AG09309 (cell line): ENCODE data around the gene CALCOCO1.

ENCODE experiments used
- DNase-seq: peaks from one replicate; pipeline ENCODE4 v3.0.0-alpha.2; 2010; ENCODE audit warnings: low read depth
- H3K4me3 ChIP-seq: 2 replicates; pipeline ENCODE4 v1.5.1; 2011; ENCODE audit warnings: mild to moderate bottlenecking, low read depth, low read length, moderate library complexity; ENCODE audit not compliant: control insufficient read depth
- TF ChIP-seq, protein P1 (sequence below): IDR thresholded peaks from 2 replicates; pipeline ENCODE4 v1.5.1; 2011; ENCODE audit warnings: mild to moderate bottlenecking, low read depth, low read length, inconsistent platforms; ENCODE audit not compliant: insufficient read depth, control insufficient read depth; ENCODE audit errors: missing control alignments

CALCOCO1 gene, protein sequence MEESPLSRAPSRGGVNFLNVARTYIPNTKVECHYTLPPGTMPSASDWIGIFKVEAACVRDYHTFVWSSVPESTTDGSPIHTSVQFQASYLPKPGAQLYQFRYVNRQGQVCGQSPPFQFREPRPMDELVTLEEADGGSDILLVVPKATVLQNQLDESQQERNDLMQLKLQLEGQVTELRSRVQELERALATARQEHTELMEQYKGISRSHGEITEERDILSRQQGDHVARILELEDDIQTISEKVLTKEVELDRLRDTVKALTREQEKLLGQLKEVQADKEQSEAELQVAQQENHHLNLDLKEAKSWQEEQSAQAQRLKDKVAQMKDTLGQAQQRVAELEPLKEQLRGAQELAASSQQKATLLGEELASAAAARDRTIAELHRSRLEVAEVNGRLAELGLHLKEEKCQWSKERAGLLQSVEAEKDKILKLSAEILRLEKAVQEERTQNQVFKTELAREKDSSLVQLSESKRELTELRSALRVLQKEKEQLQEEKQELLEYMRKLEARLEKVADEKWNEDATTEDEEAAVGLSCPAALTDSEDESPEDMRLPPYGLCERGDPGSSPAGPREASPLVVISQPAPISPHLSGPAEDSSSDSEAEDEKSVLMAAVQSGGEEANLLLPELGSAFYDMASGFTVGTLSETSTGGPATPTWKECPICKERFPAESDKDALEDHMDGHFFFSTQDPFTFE

DNA sequence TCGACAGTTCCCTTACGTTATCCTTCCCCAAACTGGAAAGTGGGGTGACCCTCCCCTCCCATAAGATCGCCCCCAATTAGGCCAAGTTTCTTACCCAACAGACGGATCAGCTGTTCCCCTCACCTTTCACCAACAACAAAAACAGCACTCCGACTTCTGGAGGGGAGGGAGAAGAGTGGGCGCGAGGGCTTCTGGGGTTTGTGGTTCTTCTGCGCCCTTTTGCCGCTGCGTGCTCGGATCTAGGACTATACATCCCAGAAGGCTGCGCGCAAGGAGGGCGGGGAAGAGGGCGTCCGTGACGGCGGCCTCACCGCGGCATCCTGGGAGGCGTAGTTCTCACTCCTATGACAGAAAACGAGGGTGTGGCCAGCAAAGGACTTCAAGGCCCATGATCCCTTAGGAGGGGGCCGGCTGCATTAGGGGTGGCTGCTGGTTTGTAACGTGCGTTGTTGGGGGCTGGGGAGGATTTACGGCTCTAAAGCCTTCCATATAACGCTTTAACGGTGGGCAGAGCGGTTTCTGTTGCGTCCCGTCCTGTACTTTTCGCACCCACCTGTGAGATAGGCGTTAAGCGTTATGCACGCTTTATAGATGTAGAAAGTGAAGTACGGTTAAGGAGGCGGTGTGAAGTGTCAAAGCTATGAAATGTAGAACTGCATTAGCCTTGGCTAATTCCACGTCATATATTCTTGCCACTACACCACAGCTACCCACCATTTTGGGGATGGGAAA is at the start of gene CALCOCO1:
Gene CALCOCO1, minus strand, starts transcription at position 143 of the 732 bp plus-strand sequence. CDS start 2,210 bp downstream, outside the sequence.
- TF ChIP-seq, protein P1, sequence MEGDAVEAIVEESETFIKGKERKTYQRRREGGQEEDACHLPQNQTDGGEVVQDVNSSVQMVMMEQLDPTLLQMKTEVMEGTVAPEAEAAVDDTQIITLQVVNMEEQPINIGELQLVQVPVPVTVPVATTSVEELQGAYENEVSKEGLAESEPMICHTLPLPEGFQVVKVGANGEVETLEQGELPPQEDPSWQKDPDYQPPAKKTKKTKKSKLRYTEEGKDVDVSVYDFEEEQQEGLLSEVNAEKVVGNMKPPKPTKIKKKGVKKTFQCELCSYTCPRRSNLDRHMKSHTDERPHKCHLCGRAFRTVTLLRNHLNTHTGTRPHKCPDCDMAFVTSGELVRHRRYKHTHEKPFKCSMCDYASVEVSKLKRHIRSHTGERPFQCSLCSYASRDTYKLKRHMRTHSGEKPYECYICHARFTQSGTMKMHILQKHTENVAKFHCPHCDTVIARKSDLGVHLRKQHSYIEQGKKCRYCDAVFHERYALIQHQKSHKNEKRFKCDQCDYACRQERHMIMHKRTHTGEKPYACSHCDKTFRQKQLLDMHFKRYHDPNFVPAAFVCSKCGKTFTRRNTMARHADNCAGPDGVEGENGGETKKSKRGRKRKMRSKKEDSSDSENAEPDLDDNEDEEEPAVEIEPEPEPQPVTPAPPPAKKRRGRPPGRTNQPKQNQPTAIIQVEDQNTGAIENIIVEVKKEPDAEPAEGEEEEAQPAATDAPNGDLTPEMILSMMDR: no peak
- H3K4me3 ChIP-seq: peak within 1 kb of the TSS; percentile 81
- peak; percentile 83 for DNase-seq

DNA sequence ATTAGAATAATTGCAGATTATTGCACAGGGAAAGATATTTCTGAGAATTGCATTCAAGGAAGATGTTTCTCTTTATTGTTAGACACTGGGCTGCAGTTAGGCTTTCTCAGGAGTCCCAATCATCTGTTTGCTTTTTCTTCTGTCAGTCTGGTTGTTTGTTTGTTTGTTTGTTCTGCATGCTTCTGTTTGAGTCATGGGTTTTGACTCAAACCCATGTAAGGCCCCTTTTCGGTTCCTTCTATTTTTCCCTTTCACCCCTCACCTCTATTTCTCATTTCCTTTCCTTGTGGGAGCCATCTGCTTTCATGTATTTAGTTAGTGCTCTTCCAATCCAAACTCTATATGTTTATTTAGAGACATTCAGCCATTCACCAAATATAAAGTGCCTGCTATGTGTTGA is 49.6 kb upstream of the CALCOCO1 start:
- TF ChIP-seq, protein P1: no peak
- no peak for DNase-seq
- no peak overlapping the region for H3K4me3 ChIP-seq

DNA sequence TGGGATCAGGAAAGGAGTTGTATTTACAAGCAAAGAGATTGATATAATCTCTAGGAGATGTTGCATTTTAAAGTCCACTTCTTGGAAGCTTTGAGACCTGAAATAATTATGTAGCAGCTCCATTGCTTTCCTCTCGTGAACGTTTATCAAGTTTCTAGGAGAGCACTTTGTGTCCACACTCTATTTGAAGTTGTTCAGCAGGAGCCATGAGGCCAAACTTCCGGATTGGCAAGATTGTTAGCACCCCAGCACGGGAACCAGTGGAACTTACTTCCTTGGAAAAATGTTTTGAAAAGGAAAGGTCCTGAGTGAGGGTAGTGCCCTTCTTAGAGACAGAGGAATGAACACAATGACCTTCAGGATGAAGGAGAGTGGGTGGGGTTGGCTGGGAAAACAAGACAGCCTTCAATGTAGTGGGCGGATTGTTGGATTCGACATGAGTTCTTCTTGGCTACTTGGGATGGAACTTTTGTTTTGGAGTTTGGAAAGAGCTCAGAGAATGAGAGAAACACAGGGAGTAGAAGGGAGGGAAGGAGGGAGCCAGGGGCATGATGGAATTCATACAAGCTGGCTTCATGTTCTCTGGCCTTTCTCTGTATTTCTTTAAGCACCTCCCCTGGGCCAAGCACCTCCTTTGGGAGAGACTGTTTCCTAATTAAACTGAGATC is 48.4 kb upstream of the CALCOCO1 start:
- TF ChIP-seq, protein P1: no peak
- H3K4me3 ChIP-seq: no peak overlapping the region
- no peak for DNase-seq

DNA sequence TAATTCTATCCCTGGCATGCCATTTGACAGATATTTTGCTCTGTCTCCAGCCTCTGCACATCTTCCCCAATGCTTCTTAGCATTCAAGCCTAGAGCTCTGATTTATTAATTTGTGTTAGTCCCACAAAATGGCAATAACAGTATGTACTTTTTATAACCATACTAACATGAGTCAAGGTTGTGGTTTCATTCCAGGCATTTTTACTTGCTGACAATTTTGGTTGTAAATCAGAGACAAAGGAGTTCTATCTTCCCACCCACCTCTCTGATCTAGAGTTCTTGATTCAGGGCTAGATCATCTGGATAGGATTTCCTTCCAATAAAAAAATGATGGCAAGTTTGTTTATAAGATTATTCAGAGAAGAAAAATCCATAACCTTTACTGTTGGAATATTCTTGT is 43.0 kb upstream of the CALCOCO1 start:
- TF ChIP-seq, protein P1: no peak
- H3K4me3 ChIP-seq: no peak overlapping the region
- peak; percentile 93 for DNase-seq

DNA sequence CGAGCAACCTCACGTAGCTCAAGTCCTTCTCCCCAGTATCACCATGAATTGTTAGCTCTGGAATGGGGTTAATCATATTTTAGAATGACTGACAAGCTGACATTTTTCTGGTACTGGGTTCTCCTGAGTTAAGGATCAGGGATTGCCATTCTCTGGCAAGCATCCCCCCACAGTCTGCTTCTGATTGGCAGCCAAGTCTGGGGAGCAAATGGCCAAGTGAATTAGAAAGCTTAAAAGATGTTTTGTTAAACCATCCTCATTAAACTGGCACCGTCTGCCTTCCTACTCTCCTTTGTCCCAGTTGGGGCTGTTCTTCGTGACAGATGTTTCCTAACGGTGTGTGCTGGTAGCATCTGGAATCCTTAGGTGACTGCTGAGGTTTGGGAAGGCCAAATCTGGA is 41.7 kb upstream of the CALCOCO1 start:
- H3K4me3 ChIP-seq: no peak overlapping the region
- TF ChIP-seq, protein P1: no peak
- DNase-seq: no peak

DNA sequence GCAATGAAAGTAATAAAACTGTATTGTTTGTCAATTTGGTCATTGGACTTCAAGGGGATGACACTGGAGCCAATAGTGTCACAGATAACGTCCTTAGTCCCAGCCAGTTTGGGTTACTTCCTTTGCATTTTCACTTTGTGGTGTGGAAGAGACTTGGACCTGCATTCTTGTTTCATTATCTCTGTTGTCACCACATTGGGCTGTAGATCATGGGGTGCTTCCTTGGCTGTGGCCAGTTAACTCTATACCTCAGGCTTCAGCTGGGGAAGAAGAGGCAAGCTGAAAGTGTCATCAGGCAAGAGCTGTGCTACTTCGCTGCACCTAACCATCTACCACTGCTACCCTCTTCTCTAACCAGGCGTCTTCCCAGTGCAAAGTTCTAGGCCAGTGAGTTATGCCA is 39.6 kb upstream of the CALCOCO1 start:
- TF ChIP-seq, protein P1: no peak
- no peak overlapping the region for H3K4me3 ChIP-seq
- DNase-seq: no peak
